Endothelial cell of hepatic sinusoid (primary cell): Measurements from ENCODE around the gene HMX2.

ENCODE experiments used
- in situ Hi-C: cut with HindIII; loops from 2 replicates; pipeline ENCODE4 v1.10.0; 2017; ENCODE audit warnings: low sequenced_read_pairs

The HMX2 gene, protein sequence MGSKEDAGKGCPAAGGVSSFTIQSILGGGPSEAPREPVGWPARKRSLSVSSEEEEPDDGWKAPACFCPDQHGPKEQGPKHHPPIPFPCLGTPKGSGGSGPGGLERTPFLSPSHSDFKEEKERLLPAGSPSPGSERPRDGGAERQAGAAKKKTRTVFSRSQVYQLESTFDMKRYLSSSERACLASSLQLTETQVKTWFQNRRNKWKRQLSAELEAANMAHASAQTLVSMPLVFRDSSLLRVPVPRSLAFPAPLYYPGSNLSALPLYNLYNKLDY

DNA sequence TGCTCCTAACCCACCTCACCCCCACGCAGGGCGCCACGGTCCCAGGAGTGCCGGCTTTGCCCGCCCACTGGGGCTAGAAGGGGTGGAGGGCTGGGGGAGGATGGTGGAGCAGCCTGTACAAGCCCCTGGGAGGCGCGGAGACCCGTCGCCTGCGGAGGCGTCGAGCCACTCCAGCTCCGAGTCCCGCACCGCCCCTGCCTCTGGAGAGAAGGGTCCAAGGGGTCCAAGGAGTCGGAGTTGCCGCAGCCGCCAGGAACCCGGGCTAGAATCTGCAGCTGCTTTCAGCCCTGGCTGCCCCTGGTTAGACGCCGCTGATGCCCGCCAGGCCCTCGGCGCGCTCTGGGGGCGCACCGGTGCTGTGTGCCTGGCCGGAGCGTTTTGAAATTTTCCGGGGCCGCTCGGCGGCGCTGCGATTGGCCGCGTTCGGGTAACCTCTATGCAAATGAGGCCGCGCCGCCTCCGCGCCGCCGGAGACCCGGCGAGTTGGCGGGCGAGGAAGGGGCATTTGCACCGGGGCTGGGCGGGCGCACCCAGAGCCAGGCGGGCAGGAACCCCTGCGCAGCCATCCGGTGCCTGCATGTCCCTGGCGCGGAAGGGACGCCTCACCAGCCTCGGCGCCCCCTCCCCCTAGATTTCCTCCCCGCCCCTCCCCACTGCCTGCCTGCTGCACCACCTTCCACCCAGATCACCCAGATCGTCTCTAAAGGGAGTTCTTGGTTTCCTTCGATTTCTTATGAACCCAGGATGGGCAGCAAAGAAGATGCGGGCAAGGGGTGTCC lies at the start of gene HMX2:
TSS of gene HMX2 (plus strand) at position 502 of the 779 bp plus-strand sequence. CDS start at position 745, 243 bp downstream.
- in situ Hi-C loops = no loop called here

DNA sequence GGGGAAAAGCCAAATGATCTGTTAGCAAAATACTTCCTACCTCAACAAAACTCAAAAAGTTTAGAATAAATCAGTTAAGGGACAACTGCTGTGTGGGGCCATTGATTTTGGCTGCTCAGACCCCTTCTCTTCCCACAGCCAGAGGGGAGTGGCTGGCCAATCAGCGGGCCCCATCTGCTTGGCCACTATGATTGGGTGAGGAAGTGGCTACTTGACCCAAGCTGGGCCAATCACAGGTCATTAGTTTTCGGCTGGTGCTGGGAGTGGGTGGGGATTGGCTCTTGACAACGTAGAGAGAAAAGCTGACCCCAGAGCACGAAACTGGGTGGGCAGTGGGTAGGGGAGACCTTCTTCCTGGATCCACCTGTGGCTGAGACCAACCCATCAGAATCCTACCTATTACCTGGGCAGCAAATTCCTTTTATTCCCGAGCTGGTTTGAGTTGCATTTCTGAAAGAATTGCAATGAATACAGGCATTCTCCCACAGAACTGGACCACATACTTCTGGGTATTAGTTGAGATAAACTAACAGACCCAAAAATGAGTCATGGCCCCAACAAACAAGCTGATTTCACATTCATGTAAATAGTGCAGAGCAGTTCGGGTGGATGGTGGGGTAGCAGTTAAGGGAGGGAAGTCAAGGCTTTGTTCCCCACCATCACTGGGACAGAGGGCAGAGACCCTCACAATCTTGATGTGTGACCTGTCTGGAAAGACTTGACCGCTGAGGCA lies 47.7 kb upstream of the HMX2 start:
- in situ Hi-C loops = no loop called here

DNA sequence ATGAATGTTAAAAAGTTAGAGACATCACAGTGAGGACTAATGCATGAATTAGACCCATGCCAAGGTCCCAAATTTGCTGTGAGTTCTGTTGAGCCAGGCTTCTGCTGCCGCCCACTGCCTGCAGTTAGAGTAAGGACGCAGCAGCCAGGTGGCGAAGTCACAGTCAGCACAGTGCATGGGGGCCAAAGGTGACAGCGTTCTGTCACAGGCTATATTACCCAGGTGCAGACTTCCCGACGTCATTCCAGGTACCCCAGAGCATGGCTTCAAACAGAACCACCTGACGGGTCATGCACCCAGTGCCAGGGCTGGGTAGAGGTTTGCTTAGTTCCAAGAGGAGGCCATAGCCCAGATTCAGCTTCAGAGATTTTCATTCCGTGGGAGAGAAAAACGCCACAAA lies 46.1 kb upstream of the HMX2 start:
- in situ Hi-C loops = no loop called here

DNA sequence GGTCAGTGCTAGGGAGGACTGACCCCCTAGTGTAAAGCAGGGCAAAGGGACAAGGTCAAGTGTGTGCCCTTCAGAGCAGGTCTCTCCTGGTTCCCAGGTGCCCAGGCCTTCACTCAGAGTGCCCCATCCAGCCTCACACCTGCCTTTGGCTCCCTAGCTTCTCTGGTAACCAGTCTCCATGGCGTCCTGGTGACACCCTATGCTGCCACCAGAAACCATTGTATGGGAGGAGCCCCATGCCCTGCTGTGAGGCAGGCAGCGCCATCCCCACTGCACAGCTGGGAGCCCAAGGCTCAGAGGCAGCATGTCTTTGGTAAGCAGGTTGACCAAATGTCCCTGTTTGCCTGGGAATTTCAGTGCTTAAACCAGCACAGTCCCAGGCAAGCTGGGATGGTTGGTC lies 45.3 kb upstream of the HMX2 start:
- in situ Hi-C loops = no loop called here

DNA sequence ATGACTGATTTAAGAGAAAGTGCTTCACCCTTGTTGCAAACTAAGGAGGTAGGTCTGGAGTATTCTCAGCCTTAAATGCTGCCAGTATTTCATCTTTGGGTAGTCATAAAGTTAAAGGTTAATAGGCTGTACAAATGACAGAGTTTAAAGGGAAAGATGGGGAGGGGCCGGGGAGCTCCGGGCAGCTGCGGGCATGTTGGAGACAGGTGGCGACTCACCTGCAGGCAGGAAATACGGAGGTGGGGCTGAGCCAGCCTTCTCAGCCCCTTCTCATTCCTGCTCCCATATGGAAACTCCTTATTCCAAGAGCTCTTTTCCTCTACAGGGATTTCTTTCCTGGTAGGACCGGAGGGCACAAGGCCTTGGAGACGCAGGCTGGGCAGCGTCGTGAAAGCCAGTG lies 44.0 kb upstream of the HMX2 start:
- in situ Hi-C loops = no loop called here

DNA sequence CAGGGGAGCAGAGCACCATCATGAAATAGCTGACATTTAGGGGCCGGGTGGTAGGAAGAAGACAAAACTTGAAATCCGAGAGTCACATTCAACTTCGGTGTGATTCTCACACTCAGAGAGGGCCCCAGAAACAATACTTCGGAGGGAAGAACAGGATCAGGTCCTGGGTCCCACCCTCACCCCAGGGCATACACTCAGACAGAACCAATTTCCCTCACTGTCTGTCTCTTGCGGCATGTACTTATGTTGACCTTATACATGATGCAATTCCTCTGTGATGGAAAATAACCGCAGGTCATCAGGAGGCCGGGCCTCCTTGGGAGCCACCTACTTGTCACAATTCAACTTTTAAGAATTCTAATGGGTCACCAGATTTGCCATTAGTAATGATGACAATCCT lies 38.5 kb upstream of the HMX2 start:
- in situ Hi-C loops = no loop called here

DNA sequence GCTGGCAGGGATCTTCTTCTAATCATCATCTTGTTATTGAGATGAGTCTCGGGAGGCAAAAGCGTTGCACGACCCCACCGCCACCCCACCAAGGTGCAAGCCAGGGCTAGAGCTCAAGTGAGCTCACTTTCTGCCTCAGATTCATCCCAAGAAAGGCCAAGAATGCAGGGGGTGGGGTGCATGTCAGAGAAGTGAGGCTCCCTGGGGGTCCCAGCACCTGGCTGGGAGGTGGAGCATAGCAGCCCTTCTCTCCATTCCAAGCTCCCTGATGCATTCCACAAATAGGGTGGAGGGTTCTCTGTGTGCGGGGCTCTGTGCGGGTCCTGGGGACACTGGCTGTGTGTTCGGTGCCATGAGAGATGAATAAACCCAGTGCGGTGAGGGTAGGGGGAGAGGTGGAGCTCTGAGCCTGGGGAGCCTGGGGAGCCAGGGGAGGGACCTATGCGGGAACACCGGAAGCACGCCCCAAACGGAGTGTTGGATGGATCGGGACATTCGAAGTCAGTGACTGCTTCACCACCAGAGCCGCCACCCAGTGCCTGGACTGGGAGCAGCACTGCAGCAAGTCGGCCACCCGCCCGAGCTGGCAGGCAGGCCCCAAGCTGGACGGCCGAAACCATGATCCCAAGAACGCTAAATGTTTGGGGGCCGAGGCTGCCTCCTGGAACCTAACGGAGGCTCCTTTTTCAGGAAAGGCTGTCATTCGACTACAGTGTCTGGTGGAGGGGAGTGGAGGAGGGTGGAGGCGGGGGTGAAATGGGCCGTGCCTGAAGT lies 30.1 kb upstream of the HMX2 start:
- in situ Hi-C loops = no loop called here

DNA sequence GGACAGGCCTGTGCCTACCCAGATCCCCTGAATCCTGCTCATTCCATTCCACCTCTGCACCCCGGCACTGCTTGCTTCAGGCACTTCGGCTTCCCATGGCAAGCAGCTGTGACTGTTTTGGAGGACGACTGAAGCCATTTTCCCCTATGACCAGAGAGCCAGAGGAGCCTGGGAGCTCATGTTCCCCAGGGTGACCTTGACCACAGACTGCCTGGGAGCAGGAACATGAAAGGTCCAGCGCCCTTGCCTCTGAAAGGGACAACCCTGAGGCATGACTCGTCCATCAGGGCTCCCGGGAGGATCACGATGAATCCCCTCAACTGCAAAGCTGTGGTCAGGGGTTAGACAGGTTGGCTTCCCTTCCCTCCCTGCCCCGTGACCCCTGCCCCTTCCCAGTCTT lies 28.9 kb upstream of the HMX2 start:
- in situ Hi-C loops = no loop called here

DNA sequence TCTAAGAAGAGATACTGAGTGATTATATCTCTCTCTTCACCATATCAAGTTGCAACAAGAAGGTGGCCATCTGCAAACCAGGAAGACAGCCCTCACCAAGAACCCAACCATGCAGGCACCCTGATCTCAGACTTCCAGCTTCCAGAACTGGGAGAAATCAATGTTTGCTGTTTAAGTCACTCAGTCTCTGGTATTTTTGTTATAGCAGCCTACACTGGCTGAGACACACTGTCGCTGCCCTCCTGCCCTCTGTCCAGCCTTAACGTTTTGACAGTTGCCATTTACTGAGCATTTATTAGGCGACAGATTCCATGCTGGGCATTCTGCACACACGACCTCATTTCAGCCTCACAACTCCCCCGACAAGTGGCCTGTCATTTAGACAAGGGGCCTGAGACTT lies 21.7 kb upstream of the HMX2 start:
- in situ Hi-C loops = no loop called here

DNA sequence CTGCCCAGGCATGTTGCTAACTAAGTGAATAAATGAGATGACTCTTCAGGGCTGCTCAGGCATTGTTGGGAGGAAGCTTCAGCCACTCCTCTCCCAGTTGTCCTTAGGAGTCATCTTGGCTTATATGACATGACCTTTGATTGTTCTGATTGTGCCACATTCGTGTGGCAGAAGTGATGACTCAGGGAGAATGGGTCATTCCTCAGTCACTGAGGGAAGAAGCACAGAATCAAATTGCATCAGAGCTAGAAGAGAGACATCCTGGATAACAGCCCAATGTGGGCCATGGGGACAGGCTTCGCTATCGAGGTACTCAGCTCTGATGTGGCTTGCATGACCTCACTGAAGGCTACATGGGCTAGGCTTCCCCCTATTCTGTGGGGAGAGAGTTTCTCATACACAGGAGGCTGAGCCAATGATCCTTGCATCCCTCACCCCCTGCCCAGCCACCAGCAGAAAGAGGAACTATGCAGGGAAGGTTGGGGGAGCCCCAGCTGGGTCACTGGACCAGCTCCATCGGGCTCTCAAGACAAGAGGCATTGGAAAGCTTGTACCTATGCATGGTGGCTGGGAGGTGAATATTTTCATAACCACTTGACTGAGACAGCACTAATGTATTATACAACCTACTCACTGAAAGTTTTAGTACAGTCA lies 18.2 kb upstream of the HMX2 start:
- in situ Hi-C loops = no loop called here

DNA sequence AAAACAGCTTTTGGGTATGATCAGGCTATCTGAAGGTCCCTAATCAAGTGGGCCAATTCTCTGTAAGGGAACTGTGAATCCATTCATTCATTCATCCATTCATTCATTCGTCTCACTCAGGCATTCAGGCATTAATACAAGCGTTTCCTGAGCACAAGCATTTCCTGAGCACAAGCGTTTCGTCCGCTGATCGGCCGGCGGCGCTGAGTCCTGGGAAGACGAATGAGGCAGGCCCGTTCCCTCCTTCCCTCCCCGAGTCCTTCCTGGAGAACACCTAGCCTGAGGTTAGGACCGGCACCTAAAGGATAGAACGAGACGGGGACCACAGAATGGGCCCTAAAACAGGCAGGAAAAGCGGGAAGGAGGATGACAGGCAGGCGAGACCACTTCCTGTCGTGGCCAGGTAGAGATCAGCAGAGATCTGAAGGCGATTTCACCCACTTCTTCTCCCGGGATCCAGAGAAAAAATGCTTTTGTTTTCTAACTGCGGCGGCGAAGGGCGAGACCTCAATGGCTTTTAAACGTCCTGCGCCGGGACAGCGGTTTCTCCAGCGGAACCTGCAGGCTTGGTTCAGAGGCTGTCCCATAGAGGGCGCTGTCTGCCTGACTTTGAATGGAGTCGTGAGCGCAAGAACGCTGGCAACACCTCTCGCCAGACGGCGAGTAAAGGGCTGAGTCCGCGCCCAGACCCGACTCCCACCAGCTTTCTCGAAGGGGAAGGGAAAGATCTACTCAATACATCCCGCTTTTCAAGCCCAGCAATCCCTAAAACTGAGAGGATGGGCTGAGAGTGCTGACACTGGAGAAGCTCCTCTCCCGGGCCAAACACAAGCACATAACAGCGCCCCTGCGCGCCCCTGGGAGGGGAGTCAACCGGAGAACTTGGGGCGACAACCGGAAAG lies 15.1 kb upstream of the HMX2 start:
- in situ Hi-C loops = no loop called here

DNA sequence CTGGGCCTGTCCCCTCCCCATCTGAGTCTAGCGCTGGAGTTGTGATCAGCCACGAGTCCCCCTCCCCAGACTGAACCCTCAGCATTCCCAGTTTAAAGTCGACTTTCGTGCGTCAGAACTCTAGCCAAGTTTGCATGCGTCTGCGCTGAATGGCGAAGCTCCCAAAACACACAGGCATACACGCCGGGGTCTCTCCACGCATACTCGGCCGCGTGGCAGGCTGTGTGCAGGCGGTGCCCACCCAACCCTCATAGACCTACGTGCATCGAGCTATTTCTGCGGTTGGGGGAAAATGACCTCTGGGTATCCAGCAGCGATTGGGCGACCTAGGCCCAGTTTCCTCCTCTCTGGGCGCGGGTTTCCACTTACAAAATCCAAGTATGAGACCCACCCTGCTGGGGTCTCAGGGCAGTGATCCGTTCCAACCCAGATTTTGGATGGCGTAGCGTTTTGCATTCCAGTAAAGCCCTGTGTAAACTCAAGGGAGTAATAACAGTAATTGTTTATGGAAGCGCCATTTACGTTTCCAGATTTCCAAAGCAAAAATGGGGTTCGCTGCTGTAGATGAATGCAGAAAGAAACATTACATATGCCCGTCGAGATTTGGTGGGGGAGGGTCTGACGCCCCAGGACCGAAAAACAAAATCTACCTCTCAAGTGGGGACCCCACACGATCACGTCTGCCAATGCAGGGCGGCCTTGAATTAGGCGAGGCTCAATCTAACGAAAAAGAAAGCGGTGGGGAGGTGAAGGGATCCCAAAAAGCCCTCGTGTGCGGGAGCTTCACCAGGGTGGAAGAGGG lies 14.2 kb upstream of the HMX2 start:
- in situ Hi-C loops = no loop called here

DNA sequence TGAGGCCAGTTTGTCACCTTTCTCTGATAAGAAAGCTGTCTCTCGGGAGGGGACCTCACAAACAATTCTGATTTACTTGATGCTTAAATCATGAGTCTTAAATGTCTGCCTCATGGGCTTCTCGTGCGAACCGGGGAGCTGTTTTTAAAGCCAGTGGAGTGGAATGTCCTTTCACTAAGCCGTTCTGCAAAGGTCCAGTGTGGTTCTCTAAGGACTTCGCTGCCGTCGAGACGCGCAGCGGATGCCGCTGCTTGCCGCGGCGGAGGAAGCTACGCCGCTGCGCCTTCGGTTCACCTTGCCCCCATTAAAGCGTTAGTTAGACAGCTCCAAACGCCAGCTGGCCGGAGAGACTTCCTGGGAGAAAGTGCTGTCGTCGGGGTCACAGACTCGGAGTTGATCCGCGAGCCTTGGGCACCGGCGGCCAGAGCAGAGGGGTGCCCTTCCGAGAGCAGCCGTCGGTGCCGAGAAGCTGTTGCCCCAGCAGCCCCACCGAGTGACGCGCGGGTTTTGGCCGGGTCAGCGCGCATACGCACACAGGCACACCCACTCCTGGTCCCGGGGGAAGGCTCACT lies 13.5 kb upstream of the HMX2 start:
- in situ Hi-C loops = no loop called here

DNA sequence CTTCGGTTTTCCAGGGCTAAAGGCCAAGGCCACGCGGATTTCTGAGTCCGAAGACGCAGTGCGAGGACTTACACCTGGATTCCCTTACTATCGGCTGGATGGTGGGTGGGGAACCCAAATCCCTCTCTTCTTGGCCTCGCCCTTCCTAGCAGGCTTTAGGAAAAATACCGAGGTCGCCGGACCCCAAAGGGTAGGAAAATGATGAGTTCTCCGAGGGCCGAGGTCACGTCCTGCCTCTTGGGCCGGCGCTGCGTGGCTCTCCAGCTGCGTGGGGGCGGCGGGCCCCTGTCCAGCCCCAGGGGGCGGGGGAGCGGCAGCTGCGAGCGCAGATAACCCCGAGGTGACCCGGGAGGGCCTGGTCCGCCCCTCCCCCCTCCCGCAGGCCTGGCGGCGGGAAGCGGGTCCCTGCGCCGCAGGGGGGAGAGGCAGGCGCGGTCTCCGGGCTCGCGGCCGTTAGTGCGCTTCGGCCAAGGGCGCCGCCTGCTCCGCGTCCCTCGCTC lies 13.0 kb upstream of the HMX2 start:
- in situ Hi-C loops = no loop called here

DNA sequence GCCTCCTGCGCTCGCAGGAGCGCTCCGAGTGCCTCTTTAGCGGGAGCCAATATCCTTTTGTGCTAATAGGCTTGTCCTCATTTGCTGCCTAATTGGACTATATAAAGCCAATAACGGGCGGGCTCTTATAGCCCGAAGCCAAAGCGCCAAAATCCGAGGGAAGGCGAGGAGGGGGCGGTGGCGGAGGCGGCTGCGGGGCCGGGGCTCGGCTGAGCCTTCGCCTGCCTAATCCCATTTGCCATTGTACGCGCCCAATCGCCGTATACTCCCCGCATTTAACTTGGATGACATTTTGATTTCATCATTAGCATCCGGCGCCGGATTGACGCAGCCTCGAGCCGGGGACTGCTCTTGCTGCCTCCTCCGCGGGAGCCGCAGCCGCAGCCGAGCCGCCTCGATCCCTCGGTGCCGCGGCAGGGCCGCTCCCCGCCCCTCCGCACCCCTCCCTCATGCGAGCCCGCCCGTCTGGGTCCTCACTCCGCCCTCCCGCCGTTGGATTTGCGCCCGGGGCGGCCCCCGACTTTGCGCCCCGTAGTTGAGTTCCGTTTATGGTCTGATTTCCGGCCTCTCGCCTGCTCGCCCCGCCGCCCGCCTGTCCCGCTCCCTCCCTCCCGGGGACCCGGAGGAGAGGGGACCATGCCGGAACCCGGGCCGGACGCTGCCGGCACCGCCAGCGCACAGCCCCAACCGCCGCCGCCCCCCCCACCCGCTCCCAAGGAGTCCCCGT lies 12.4 kb upstream of the HMX2 start, which contains the start of gene HMX3:
TSS of gene HMX3 (plus strand) at position 556 of the 727 bp plus-strand sequence. CDS start at position 637, 81 bp downstream.
- in situ Hi-C loops = no loop called here

DNA sequence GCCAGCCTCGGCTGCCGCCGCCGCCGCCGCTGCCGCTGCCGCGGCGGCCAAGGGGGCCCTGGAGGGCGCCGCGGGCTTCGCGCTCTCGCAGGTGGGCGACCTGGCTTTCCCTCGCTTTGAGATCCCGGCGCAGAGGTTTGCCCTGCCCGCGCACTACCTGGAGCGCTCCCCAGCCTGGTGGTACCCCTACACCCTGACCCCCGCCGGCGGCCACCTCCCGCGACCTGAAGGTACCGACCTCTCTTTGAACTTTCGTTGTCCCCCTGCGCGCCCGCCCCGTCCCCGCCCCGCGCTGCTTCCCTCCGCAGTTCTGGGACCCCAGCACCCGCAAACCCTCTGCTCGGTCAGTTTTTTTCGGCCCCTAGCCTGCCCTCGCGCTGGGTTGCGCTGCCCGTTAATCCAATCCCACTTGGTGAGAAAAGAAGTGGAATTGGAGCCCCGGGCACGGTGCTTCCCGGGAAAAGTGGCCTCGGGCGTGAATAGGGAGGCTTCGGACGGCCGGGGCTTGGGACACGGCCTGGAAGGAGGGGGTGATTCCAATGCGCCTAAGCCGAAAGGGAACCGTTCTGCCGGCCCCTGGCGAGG lies 11.6 kb upstream of the HMX2 start:
- in situ Hi-C loops = no loop called here
